Stimulated activated CD4-positive, alpha-beta T cell treated with anti-CD3 and anti-CD28 coated beads, Interleukin-1b, Interleukin-23, amount 100 ng/mL, for 24 hours (primary cell): ENCODE measurements around the gene CHAF1B.
"Not testable (repeated sequence)": the region's sequence is repeated elsewhere in the genome, so short reads cannot be mapped to it uniquely, and the experiment has no call there.

Source experiments
- DNase-seq, 4 experiments: peaks; one replicate each; pipeline ENCODE4 v3.0.0-alpha.2; 2020; ENCODE audit warnings: low read depth in 4 of 4, low spot score in 1 of 4

Gene CHAF1B

GRCh38 chr21:36388096-36388495 lies 2.9 kb downstream of the CHAF1B start:
- no peak for DNase-seq

DNA sequence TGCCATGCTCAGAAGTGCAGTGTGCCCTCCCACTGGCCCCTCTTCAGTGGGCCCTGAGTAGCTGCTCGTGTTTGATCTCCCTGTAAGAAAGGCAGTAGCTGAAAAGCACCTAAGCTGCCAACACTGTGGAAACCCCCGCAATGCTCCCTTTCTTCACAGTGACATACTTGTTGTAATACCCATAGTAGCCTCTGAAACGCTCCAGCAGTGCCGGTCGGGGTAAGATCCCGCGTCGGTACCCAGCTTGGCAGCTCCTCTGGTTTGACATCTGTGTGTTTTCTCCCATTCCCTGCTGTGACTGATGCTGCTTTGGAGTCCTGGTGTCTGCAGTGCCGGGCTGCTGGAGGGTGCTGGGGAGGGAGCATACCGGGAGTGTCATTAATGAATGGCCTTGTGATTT lies 3.6 kb downstream of the CHAF1B start:
- DNase-seq = no peak

DNA sequence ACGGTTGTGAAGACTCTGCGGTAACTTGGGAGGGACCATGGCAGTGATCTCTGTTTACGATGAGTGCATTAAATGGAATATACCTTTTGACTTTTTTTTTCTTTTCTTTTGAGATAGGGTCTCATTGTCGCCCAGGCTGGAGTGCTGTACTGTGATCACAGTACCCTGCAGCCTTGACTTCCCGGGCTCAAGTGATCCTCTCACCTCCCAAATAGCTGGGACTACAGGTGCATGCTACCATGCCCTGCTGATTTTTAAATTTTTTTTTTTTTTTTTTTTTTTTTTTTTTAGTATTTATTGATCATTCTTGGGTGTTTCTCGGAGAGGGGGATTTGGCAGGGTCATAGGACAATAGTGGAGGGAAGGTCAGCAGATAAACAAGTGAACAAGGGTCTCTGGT lies 6.5 kb downstream of the CHAF1B start:
- DNase-seq = not testable (repeated sequence)

GRCh38 chr21:36395353-36396111 lies 10.3 kb downstream of the CHAF1B start:
- no peak for DNase-seq

GRCh38 chr21:36396325-36396724 lies 11.1 kb downstream of the CHAF1B start:
- no peak for DNase-seq

DNA sequence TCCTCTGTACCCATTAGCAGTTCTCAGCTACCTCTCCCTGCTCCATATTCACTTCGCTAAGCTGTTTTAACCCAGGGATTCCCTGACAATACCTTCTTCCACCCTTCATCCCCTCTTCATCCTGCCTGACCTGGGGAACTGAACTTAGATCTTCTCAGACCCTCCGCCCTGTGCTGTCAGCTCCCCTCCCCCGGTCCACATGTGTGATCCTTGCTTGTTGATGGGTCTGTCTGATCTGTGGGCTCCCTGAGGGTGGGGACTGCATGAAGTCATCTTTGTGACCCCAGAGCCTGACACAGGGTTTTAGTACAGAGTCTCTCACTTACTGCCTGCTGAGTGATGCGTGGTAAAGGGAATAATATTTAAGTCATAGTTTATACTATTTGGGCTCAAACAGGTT lies 11.8 kb downstream of the CHAF1B start:
- DNase-seq = no peak

DNA sequence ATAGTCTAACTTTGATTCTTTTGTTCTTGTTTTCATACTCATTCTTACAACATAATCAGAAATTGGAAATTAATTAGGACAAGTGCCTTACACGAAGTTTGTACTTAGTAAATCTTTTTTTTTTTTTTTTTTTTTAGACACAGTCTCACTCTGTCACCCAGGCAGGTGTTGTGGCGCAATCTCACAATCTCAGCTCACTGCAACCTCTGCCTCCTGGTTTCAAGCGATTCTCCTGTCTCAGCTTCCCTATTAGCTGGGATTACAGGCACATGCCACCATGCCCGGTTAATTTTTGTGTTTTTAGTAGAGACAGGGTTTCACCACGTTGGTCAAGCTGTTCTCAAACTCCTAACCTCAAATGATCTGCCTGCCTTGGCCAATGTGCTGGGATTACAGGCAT lies 12.4 kb downstream of the CHAF1B start:
- DNase-seq = no peak

DNA sequence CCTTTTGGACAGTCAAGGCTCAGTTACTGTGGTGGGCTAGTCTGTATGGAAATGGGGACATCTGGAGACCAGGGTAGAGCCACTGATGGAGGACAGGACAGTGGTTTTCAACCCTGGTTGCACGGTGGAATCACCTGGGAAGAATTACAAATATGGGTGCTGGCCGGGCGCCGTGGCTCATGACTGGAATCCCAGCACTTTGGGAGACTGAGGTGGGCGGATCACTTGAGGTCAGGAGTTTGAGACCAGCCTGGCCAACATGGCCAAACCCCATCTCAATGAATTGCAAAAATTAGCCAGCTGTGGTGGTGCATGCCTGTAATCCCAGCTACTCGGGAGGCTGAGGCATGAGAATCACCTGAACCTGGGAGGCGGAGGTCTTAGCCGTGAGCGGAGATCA lies 14.5 kb downstream of the CHAF1B start:
- DNase-seq = not testable (repeated sequence)

- DNase-seq = no peak
These were observed 15.5 kb downstream of the CHAF1B start for GRCh38 chr21:36400719-36401118.

DNA sequence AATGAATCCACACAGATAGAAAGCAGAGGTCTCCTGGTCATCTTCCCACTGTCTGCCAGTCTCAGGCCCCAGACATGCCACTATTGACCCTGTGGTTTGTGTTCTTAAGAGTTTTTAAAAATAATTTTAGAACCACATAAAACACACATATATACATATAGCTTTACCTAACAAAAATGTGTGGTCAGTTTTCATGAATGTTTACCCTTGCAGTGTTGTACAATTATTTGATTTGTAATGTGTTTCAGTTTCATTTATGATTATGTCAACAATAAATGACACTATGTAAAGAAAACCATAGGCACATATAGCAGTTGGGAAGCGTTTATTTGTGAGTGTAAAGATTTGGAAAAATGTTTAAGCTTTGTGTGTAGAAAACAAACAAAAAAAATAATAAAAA lies 17.1 kb downstream of the CHAF1B start:
- DNase-seq = no peak

DNA sequence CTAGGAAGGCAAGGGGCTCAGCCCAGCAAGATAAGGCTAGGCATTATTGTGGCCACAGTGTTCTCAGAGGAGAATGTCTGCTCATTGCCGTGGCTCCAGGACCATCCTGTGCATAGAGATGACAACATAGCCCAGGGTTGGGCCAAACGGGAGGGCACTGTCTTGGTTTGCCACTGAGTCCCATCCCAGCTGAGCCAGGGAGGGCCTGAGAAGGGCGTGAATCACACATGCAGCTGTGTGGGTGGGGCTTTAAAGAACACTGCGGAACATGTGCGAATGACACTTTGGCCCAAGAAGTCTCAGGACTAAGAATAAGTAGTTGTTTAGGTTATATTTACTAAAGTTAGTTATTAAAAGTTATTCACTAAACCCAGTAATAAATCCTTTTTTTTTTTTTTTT lies 18.5 kb downstream of the CHAF1B start:
- DNase-seq = no peak

GRCh38 chr21:36408568-36408967 lies 23.4 kb downstream of the CHAF1B start:
- DNase-seq = no peak

- DNase-seq = no peak
These were observed 26.1 kb downstream of the CHAF1B start for GRCh38 chr21:36411301-36411700.

- no peak for DNase-seq
These were observed 27.7 kb downstream of the CHAF1B start for GRCh38 chr21:36412916-36413315.

GRCh38 chr21:36415375-36415774 lies 30.2 kb downstream of the CHAF1B start:
- DNase-seq = no peak

GRCh38 chr21:36419241-36419640 lies 34.0 kb downstream of the CHAF1B start:
- DNase-seq = no peak

DNA sequence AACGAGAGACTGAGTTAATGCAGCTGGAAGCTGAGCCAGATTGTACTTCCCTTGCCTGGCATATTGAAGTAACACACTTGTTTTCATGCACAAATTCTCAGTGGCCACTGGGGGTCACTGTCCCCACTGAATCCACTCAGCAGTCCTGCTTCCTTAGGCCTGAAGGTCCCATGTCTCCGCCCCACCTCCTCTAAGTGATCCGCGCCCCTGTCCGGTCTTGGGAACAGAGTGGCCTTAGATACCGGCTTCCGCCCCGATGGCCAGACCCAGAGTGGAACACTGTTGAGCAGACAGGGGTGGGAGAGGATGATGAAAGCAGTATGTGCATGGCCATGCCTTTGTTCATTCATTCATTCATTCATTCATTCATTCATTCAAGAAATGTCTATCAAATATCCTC lies 34.8 kb downstream of the CHAF1B start:
- peak in 1 of 4 experiments; percentile 23 for DNase-seq

DNA sequence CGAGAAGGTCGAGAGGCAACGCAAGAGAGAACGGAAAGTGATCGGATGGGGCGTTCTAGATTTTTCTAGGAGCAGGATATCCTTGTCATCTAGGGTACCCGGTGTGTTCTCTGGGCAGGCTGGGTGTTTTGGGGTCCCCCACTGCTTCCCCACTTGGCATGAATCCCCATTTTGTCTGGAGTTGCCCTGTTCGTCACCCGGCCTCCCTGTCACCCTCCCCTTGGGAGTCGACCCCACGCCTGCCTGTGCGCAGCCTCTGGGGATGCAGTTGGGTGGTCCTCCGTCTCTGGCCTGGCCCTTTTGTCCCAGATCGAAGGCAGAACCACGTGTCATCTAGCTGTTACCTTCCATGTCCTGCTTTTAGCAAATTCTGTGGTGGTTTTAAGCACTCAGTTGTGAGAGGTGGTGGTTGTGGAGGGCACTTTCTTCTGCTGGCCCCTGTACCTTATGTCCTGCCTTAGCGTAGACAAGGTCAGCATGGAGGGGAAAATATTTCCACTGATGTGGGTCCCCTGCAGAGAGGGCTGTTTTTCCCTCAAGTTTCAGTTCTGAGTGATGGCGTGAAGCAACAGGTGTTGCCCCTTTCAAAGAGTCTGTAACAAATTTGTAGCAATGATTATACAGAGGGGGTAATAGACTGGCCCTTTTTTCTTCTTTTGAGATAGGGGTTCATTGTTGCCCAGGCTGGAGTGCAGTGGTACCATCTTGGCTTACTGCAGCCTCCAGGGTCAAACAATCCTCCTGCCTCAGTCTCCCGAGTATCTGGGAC lies 35.6 kb downstream of the CHAF1B start:
- no peak for DNase-seq

GRCh38 chr21:36422279-36423098 lies 37.3 kb downstream of the CHAF1B start:
- DNase-seq = peak in 1 of 4 experiments; percentile 34

GRCh38 chr21:36423771-36424433 lies 38.7 kb downstream of the CHAF1B start:
- no peak for DNase-seq

- DNase-seq = no peak
These were observed 39.4 kb downstream of the CHAF1B start for GRCh38 chr21:36424592-36424991.
